Ovary (tissue), 9 donors: ENCODE measurements around the gene TMIGD1. TPM values are rescaled to one million over a fixed set of nuclear protein-coding genes. Genes with fewer than 3 reads are reported as not detected.

Experiments
- DNase-seq, 5 donors: peaks; one replicate each; pipeline ENCODE4 v3.0.0-alpha.2; 2019 to 2020
- H3K27ac ChIP-seq, 2 donors: fragments of 200-600 bp; one replicate each; pipeline versions ENCODE4 v1.5.1 to v1.8.0; 2019 to 2022
- H3K27me3 ChIP-seq: fragments of 200-600 bp; one replicate; pipeline ENCODE4 v1.8.0; 2022
- H3K36me3 ChIP-seq: fragments of 200-600 bp; sonication (generic); one replicate; pipeline ENCODE4 v1.5.1; 2019
- H3K4me1 ChIP-seq: one replicate; pipeline ENCODE4 v1.8.1; 2013; ENCODE audit warnings: mild to moderate bottlenecking, moderate library complexity; ENCODE audit not compliant: insufficient read depth
- H3K4me3 ChIP-seq: fragments of 200-600 bp; sonication (generic); one replicate; pipeline ENCODE4 v1.5.1; 2017
- H3K9me3 ChIP-seq, 2 donors: fragments of 200-600 bp in 1 of 2; sonication (generic) in 1 of 2; one replicate each; pipeline versions ENCODE4 v1.5.1 to v1.8.1; 2013 to 2019; ENCODE audit warnings: mild to moderate bottlenecking in 1 of 2, moderate library complexity in 1 of 2
- EP300 ChIP-seq: sonication (generic); formaldehyde crosslinking; IDR thresholded peaks from one replicate; pipeline ENCODE4 v1.6.1; 2017; ENCODE audit warnings: antibody characterized with exemption
- POLR2A ChIP-seq: fragments of 450-650 bp; IDR thresholded peaks from one replicate; pipeline ENCODE4 v1.6.1; 2017; ENCODE audit warnings: antibody characterized with exemption, mild to moderate bottlenecking, moderate library complexity
- WGBS, 3 donors: extraction: QIAGEN DNeasy Blood & Tissue Kit in 1 of 3; methylation state at CpG; one replicate each; pipeline versions ENCODE4 v1.1.5 to v1.1.7; 2013 to 2017; 5-methylcytosine and 5-hydroxymethylcytosine counted together
- intact Hi-C, 4 donors: fragments of 100-400 bp; cut with DNase I; formaldehyde crosslinking; loops; one replicate each; pipeline versions ENCODE4 v1.11.0 to v1.15.1; 2022 to 2023
- polyA plus RNA-seq, 2 donors: library from polyadenylated mRNA; stranded (reverse); fragments of 200-250 nt in 1 of 2; fragments of 350-450 nt in 1 of 2; fragmentation: Illumina TruSeq in 1 of 2; extraction: RNeasy Lipid Tissue Mini Kit (QIAGEN cat#74804) in 1 of 2; gene quantifications; one replicate each; pipeline ENCODE4 v1.2.3, GENCODE V29; 2013 to 2014
- total RNA-seq, 7 donors: library from RNA; depleted of rRNA in 2 of 7; stranded (reverse); fragments of >200 nt in 2 of 7; fragmentation: NEBNext Ultra II Directional in 3 of 7; extraction: Animal tissue kit (Norgen Biotek cat#: 25700) in 3 of 7; gene quantifications; one replicate each; pipeline versions ENCODE4 v1.1.0 to v1.2.4, GENCODE V29; 2016 to 2023
- TF ChIP-seq, protein P1 (sequence below), 3 donors: fragments of 450-650 bp in 2 of 3; fragments of 200-600 bp in 1 of 3; IDR thresholded peaks; one replicate each; pipeline versions ENCODE4 v1.5.1 to v1.8.0; 2016 to 2022; ENCODE audit warnings: antibody characterized with exemption in 3 of 3, mild to moderate bottlenecking in 1 of 3
- donor health status: DM: no; HTN: no; CAD: no; lungs with moderate emphysema.
- donor health status: DM: no; HTN: no; CAD: no.
- donor health status: Bipolar disorder and iron deficiency.
- donor health status: DM: yes; HTN: yes; CAD: no.
- donor health status: DM: no; HTN: no; CAD: no.
- donor health status: DM: yes; HTN: yes; CAD: no.

The TMIGD1 gene
- total and polyA plus RNA-seq, 9 donors, result 0.36 TPM; not detected in 8

DNA sequence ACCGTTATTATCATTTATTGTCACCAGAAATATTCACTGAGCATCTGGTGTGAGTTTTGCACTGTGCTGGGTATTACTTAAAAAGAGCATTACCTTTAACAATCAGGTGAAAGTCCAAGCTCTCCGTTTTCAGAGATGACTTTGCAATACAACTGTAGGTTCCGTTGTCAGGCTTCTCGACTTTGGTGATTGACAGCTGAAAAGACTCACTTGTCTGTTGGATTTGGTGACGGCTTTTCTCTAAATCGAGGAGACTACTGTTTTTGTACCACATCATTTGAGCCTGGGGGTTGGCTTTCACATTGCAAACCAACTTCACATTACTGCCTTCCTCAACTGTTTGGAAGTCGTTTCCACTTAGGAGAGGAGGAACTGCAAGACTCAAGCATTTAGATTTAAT, 9.1 kb downstream of the TMIGD1 start:
- no peaks in the 10 kb centered on the region for H3K9me3 ChIP-seq
- WGBS, 3 donors, result 73 to 78% (median 75%) methylated on average over 7 of the region's 7 CpGs
- no peak for DNase-seq
- TF ChIP-seq POLR2A (no peak), EP300 (no peak)
- TF ChIP-seq, protein P1, sequence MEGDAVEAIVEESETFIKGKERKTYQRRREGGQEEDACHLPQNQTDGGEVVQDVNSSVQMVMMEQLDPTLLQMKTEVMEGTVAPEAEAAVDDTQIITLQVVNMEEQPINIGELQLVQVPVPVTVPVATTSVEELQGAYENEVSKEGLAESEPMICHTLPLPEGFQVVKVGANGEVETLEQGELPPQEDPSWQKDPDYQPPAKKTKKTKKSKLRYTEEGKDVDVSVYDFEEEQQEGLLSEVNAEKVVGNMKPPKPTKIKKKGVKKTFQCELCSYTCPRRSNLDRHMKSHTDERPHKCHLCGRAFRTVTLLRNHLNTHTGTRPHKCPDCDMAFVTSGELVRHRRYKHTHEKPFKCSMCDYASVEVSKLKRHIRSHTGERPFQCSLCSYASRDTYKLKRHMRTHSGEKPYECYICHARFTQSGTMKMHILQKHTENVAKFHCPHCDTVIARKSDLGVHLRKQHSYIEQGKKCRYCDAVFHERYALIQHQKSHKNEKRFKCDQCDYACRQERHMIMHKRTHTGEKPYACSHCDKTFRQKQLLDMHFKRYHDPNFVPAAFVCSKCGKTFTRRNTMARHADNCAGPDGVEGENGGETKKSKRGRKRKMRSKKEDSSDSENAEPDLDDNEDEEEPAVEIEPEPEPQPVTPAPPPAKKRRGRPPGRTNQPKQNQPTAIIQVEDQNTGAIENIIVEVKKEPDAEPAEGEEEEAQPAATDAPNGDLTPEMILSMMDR (IDR thresholded peaks at IDR 0.05), result no peak
- H3K27me3 ChIP-seq, result no peaks in the 10 kb centered on the region
- H3K4me3 ChIP-seq, result no peak overlapping the region
- H3K36me3 ChIP-seq, result no peaks in the 10 kb centered on the region
- no peaks in the 10 kb centered on the region for H3K4me1 ChIP-seq
- intact Hi-C loops, result no loop called here
- H3K27ac ChIP-seq, result no peak overlapping the region

DNA sequence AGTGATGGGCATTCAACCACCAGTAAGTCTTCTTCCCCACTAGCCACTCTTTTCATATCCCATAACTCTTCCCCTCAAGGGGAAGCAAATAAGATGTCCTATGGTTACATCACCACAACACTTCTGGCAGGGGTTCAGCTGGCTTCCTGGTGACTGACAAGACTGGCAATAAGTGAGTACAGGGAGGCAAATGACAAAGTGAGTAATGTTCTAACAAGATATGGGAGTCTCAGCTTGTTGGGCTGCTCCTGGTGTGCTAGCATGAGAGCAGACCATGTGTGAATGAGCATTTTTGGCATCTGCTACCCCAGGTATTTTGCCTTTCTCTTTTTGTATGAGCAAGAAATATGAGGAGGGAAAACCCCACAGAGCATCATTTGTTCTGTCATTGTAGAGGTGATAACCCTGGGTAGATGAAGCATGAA, 9.9 kb downstream of the TMIGD1 start:
- intact Hi-C loops, result no loop called here
- TF ChIP-seq POLR2A (no peak), EP300 (no peak)
- TF ChIP-seq, protein P1 (IDR thresholded peaks at IDR 0.05), result no peak
- Histone ChIP-seq H3K9me3 (no peaks in the 10 kb centered on the region), H3K27me3 (no peaks in the 10 kb centered on the region), H3K27ac (no peak overlapping the region), H3K4me1 (no peaks in the 10 kb centered on the region), H3K36me3 (no peaks in the 10 kb centered on the region), H3K4me3 (no peak overlapping the region)
- no peak for DNase-seq

DNA sequence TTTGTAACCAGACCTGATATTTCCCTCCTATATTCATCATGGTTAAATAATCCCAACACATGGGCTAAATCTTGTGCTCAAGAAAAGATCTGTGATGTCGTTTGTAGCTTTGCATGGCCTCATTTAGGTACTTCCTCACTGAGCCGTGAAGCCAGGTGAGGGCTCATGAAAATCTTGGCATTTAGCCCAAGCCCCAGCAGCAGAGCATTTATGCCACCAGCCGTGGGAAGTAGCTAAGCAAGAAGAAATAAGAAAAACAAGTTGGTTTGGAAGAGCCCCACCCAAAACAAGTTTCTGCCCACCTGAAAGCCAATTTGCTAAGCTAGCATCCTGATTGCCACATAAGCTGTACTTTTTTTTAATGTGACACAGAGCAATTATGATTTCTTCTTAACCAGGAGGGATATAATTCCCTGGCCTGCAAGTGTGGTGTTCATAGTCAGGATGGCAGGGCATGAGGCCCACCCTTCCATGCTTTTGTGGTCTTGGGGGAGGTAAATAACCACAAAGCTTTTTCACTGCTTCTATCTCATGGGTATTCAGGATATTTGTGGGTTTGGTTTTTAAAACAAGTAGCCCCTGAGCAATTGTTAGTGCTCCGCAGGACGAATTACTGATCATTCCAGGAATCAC, 10.5 kb downstream of the TMIGD1 start:
- TF ChIP-seq, protein P1 (IDR thresholded peaks at IDR 0.05), result no peak
- TF ChIP-seq POLR2A (no peak), EP300 (no peak)
- H3K4me3 ChIP-seq, result no peak overlapping the region
- no peak overlapping the region for H3K27ac ChIP-seq
- intact Hi-C loops, result no loop called here
- H3K27me3 ChIP-seq, result no peaks in the 10 kb centered on the region
- no peaks in the 10 kb centered on the region for H3K4me1 ChIP-seq
- no peaks in the 10 kb centered on the region for H3K36me3 ChIP-seq
- DNase-seq, result no peak
- 51 to 56% (median 55%) methylated on average over 5 of the region's 5 CpGs for WGBS, 3 donors
- no peaks in the 10 kb centered on the region for H3K9me3 ChIP-seq

DNA sequence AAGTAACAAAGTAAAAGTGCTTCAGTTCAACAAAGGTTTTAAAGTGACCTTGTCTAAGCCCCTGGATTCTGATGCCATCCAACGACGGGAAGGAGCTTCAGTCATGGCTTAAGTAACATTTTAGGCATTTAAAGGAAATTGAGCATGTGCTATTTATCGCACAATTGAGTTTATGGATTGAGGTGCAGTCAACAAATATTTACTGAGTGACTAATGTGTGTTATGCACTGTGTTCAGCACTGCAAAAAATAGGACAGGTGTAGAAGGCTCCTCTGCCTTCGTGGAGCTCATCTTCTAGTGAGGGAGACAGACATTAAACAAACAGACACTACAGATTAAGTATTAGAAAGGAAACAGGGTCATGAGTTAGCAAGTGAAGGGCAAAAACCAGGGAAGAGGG, 12.5 kb downstream of the TMIGD1 start:
- no peak for TF ChIP-seq POLR2A
- no peak for TF ChIP-seq EP300
- TF ChIP-seq, protein P1 (IDR thresholded peaks at IDR 0.05), result no peak
- Histone ChIP-seq H3K9me3 (no peaks in the 10 kb centered on the region), H3K36me3 (no peaks in the 10 kb centered on the region), H3K27ac (no peak overlapping the region), H3K4me3 (no peak overlapping the region), H3K4me1 (no peaks in the 10 kb centered on the region), H3K27me3 (no peaks in the 10 kb centered on the region)
- WGBS, 3 donors, result 61 to 73% (median 70%) methylated on average over 4 of the region's 4 CpGs
- intact Hi-C loops, result no loop called here
- no peak for DNase-seq
